Osteocyte (in vitro differentiated cells): ENCODE data around the gene SLC30A4. TPM values are rescaled to one million over a fixed set of nuclear protein-coding genes. Genes with fewer than 3 reads are reported as not detected.
"Not testable (repeated sequence)": the region's sequence is repeated elsewhere in the genome, so short reads cannot be mapped to it uniquely, and the experiment has no call there.

ENCODE experiments used
- DNase-seq: peaks from one replicate; pipeline ENCODE4 v3.0.0; 2021; ENCODE audit warnings: mixed read lengths; ENCODE audit not compliant: unreplicated experiment; ENCODE audit errors: extremely low spot score
- H3K27ac Mint-ChIP-seq: one replicate; pipeline ENCODE4 v1.8.0; 2021; ENCODE audit warnings: mild to moderate bottlenecking, mixed read lengths; ENCODE audit not compliant: unreplicated experiment
- H3K27me3 Mint-ChIP-seq: one replicate; pipeline ENCODE4 v1.8.0; 2021; ENCODE audit warnings: mixed read lengths; ENCODE audit not compliant: unreplicated experiment
- H3K36me3 Mint-ChIP-seq: one replicate; pipeline ENCODE4 v1.8.0; 2021; ENCODE audit warnings: mixed read lengths; ENCODE audit not compliant: unreplicated experiment
- H3K4me1 Mint-ChIP-seq: one replicate; pipeline ENCODE4 v1.8.0; 2021; ENCODE audit warnings: mixed read lengths; ENCODE audit not compliant: unreplicated experiment
- H3K4me3 Mint-ChIP-seq: one replicate; pipeline ENCODE4 v1.8.0; 2021; ENCODE audit warnings: mild to moderate bottlenecking, moderate library complexity, mixed read lengths; ENCODE audit not compliant: unreplicated experiment
- H3K9me3 Mint-ChIP-seq: one replicate; pipeline ENCODE4 v1.8.0; 2021; ENCODE audit warnings: mixed read lengths; ENCODE audit not compliant: unreplicated experiment
- CTCF ChIP-seq: fragments of 200-600 bp; sonication (generic); IDR thresholded peaks from 2 replicates; pipeline ENCODE4 v1.5.0; 2021; ENCODE audit warnings: antibody characterized with exemption, mild to moderate bottlenecking, moderate library complexity
- total RNA-seq: library from RNA; stranded (reverse); gene quantifications from 2 replicates; pipeline ENCODE4 v1.2.1, GENCODE V29; 2021

SLC30A4 gene
- total RNA-seq, 1 donor from 2014 or later: 14.8 TPM

- Mint-ChIP-seq H3K4me3 (no peak overlapping the region), H3K27me3 (no peaks in the 10 kb centered on the region), H3K36me3 (no peaks in the 10 kb centered on the region), H3K27ac (no peak overlapping the region), H3K9me3 (no peaks in the 10 kb centered on the region), H3K4me1 (peaks cover 5% of the 10 kb centered on the region)
- no peak for TF ChIP-seq CTCF
- DNase-seq: no peak
Measured at GRCh38 chr15:45529613-45530012, 7.1 kb upstream of the SLC30A4 start.

- H3K4me3 Mint-ChIP-seq: no peak overlapping the region
- no peak overlapping the region for H3K27ac Mint-ChIP-seq
- TF ChIP-seq CTCF: no peak
- H3K4me1 Mint-ChIP-seq: peaks cover 11% of the 10 kb centered on the region
- no peaks in the 10 kb centered on the region for H3K36me3 Mint-ChIP-seq
- H3K27me3 Mint-ChIP-seq: no peaks in the 10 kb centered on the region
- DNase-seq: no peak
- H3K9me3 Mint-ChIP-seq: no peaks in the 10 kb centered on the region
Measured at GRCh38 chr15:45527086-45527485, 4.5 kb upstream of the SLC30A4 start.

- TF ChIP-seq CTCF: no peak
- H3K36me3 Mint-ChIP-seq: peaks cover 9% of the 10 kb centered on the region
- no peak for DNase-seq
- H3K27me3 Mint-ChIP-seq: no peaks in the 10 kb centered on the region
- H3K4me1 Mint-ChIP-seq: peaks cover 36% of the 10 kb centered on the region
- H3K4me3 Mint-ChIP-seq: peak overlapping the region; percentile 83
- peak overlapping the region; percentile 91 for H3K27ac Mint-ChIP-seq
- no peaks in the 10 kb centered on the region for H3K9me3 Mint-ChIP-seq
Measured at GRCh38 chr15:45523166-45523460, 558 bp upstream of the SLC30A4 start.

GRCh38 chr15:45521596-45522327 lies 793 bp downstream of the SLC30A4 start:
- Mint-ChIP-seq H3K36me3 (peaks cover 13% of the 10 kb centered on the region), H3K27ac (peak overlapping the region; percentile 85), H3K4me3 (peak overlapping the region; percentile 91), H3K9me3 (no peaks in the 10 kb centered on the region), H3K27me3 (no peaks in the 10 kb centered on the region), H3K4me1 (peaks cover 36% of the 10 kb centered on the region)
- no peak for TF ChIP-seq CTCF
- no peak for DNase-seq

- no peak for DNase-seq
- Mint-ChIP-seq H3K36me3 (peaks cover 43% of the 10 kb centered on the region), H3K27ac (no peak overlapping the region), H3K4me1 (no peaks in the 10 kb centered on the region), H3K9me3 (no peaks in the 10 kb centered on the region), H3K4me3 (no peak overlapping the region), H3K27me3 (no peaks in the 10 kb centered on the region)
- no peak for TF ChIP-seq CTCF
Measured at GRCh38 chr15:45510758-45511280, 11.7 kb downstream of the SLC30A4 start.

- H3K9me3 Mint-ChIP-seq, H3K27ac Mint-ChIP-seq, H3K27me3 Mint-ChIP-seq, DNase-seq, H3K4me3 Mint-ChIP-seq, H3K4me1 Mint-ChIP-seq: not testable (repeated sequence)
- peaks cover 46% of the 10 kb centered on the region for H3K36me3 Mint-ChIP-seq
Measured at GRCh38 chr15:45507143-45507542, 15.4 kb downstream of the SLC30A4 start.
